Left ventricle myocardium inferior (tissue), 1 donor: ENCODE measurements around the gene SCN2A. TPM values are rescaled to one million over a fixed set of nuclear protein-coding genes. Genes with fewer than 3 reads are reported as not detected.

ENCODE experiments used
- DNase-seq: peaks from one replicate; pipeline ENCODE4 v3.0.0-alpha.2; 2020
- H3K27ac ChIP-seq: fragments of 200-600 bp; replicated peaks from 2 replicates; pipeline ENCODE4 v1.8.0; 2021
- H3K27me3 ChIP-seq: fragments of 200-600 bp; 2 replicates; pipeline ENCODE4 v1.8.0; 2021; ENCODE audit warnings: low read depth
- H3K36me3 ChIP-seq: fragments of 200-600 bp; 2 replicates; pipeline ENCODE4 v1.8.0; 2021
- H3K4me1 ChIP-seq: fragments of 200-600 bp; 2 replicates; pipeline ENCODE4 v1.8.0; 2021
- H3K4me3 ChIP-seq: fragments of 200-600 bp; 2 replicates; pipeline ENCODE4 v1.8.0; 2021; ENCODE audit warnings: mild to moderate bottlenecking, moderate library complexity
- H3K9me3 ChIP-seq: fragments of 200-600 bp; replicated peaks from 2 replicates; pipeline ENCODE4 v1.8.0; 2021
- CTCF ChIP-seq: fragments of 200-600 bp; IDR thresholded peaks from 2 replicates; pipeline ENCODE4 v1.8.0; 2021; ENCODE audit warnings: antibody characterized with exemption, mild to moderate bottlenecking, borderline replicate concordance
- intact Hi-C: fragments of 100-400 bp; cut with micrococcal nuclease; formaldehyde crosslinking; loops from one replicate; pipeline ENCODE4 v1.11.0; 2022
- total RNA-seq: library from RNA; stranded (reverse); fragmentation: NEBNext Ultra II Directional; extraction: Animal tissue kit (Norgen Biotek cat#: 25700); gene quantifications from one replicate; pipeline ENCODE4 v1.2.1, GENCODE V29; 2021
- donor health status: DM: no; HTN: yes; CAD: no; lungs with severe emphysema.

The SCN2A gene
- total RNA-seq, 1 donor from 2014 or later: 0.08 TPM

GRCh38 chr2:165410276-165410675, 171.1 kb downstream of the SCN2A start:
- Histone ChIP-seq H3K27ac (no peak overlapping the region), H3K4me3 (no peak overlapping the region), H3K4me1 (peaks cover 4% of the 10 kb centered on the region), H3K36me3 (no peaks in the 10 kb centered on the region), H3K9me3 (peaks cover 2% of the 10 kb centered on the region), H3K27me3 (no peaks in the 10 kb centered on the region)
- DNase-seq: no peak
- intact Hi-C loops: no loop called here
- TF ChIP-seq CTCF: no peak

- intact Hi-C loops: no loop called here
Measured at GRCh38 chr2:165414187-165414586, 175.0 kb downstream of the SCN2A start.

GRCh38 chr2:165417009-165417408, 177.8 kb downstream of the SCN2A start:
- no peak overlapping the region for H3K27ac ChIP-seq
- no peak for TF ChIP-seq CTCF

More at GRCh38 chr2:165414187-165414586, 175.0 kb downstream of the SCN2A start:
- Histone ChIP-seq H3K36me3 (no peaks in the 10 kb centered on the region), H3K4me3 (no peak overlapping the region), H3K4me1 (no peaks in the 10 kb centered on the region), H3K27me3 (no peaks in the 10 kb centered on the region), H3K9me3 (peaks cover 20% of the 10 kb centered on the region), H3K27ac (no peak overlapping the region)
- no peak for TF ChIP-seq CTCF
- DNase-seq: no peak

GRCh38 chr2:165420231-165420630, 181.0 kb downstream of the SCN2A start:
- no peak overlapping the region for H3K4me3 ChIP-seq
- H3K4me1 ChIP-seq: no peaks in the 10 kb centered on the region
- peaks cover 31% of the 10 kb centered on the region for H3K9me3 ChIP-seq
- intact Hi-C loops: no loop called here
- no peaks in the 10 kb centered on the region for H3K36me3 ChIP-seq
- no peak for TF ChIP-seq CTCF
- no peaks in the 10 kb centered on the region for H3K27me3 ChIP-seq
- no peak for DNase-seq
- H3K27ac ChIP-seq: no peak overlapping the region

More at GRCh38 chr2:165417009-165417408, 177.8 kb downstream of the SCN2A start:
- H3K4me3 ChIP-seq: no peak overlapping the region
- intact Hi-C loops: no loop called here
- no peaks in the 10 kb centered on the region for H3K27me3 ChIP-seq
- H3K9me3 ChIP-seq: peaks cover 20% of the 10 kb centered on the region
- DNase-seq: no peak
- H3K4me1 ChIP-seq: no peaks in the 10 kb centered on the region
- no peaks in the 10 kb centered on the region for H3K36me3 ChIP-seq

- Histone ChIP-seq H3K27me3 (no peaks in the 10 kb centered on the region), H3K9me3 (peaks cover 13% of the 10 kb centered on the region), H3K4me3 (no peak overlapping the region), H3K27ac (no peak overlapping the region), H3K4me1 (no peaks in the 10 kb centered on the region), H3K36me3 (no peaks in the 10 kb centered on the region)
- intact Hi-C loops: no loop called here
- no peak for TF ChIP-seq CTCF
- DNase-seq: no peak
Measured at GRCh38 chr2:165423081-165423480, 183.9 kb downstream of the SCN2A start.

- TF ChIP-seq CTCF: no peak
- intact Hi-C loops: no loop called here
- H3K27me3 ChIP-seq: no peaks in the 10 kb centered on the region
Measured at GRCh38 chr2:165425556-165425955, 186.3 kb downstream of the SCN2A start.

More at GRCh38 chr2:165425556-165425955, 186.3 kb downstream of the SCN2A start:
- no peaks in the 10 kb centered on the region for H3K4me1 ChIP-seq
- DNase-seq: no peak
- peaks cover 13% of the 10 kb centered on the region for H3K9me3 ChIP-seq
- H3K36me3 ChIP-seq: no peaks in the 10 kb centered on the region
- H3K4me3 ChIP-seq: no peak overlapping the region
- H3K27ac ChIP-seq: no peak overlapping the region
